HEK293T (cell line): ENCODE data around the gene PRPF39.

Source experiments
- CTCF ChIA-PET: fragments of 350-600 bp; formaldehyde crosslinking; extraction: SDS; loops from one replicate; lab custom pipeline; 2021; ENCODE audit warnings: antibody characterized with exemption, inconsistent platforms; lab: Yijun Ruan, JAX
- POLR2A ChIA-PET: fragments of 350-600 bp; formaldehyde crosslinking; extraction: SDS; loops from one replicate; lab custom pipeline; 2020; ENCODE audit warnings: antibody characterized with exemption, inconsistent platforms; lab: Yijun Ruan, JAX
- DNase-seq: peaks from one replicate; pipeline ENCODE4 v3.0.0; 2012; ENCODE audit warnings: mixed read lengths; ENCODE audit errors: extremely low spot score
- ARNT ChIP-seq: fragments of 450-650 bp; IDR thresholded peaks from 2 replicates; pipeline ENCODE4 v1.6.1; 2017; ENCODE audit warnings: mild to moderate bottlenecking
- BHLHE40 ChIP-seq: fragments of 450-650 bp; IDR thresholded peaks from 2 replicates; pipeline ENCODE4 v1.6.1; 2016; ENCODE audit warnings: mild to moderate bottlenecking, moderate library complexity, borderline replicate concordance
- CTBP1 ChIP-seq: fragments of 450-650 bp; IDR thresholded peaks from 2 replicates; pipeline ENCODE4 v1.6.1; 2016; ENCODE audit warnings: borderline replicate concordance
- ELF4 ChIP-seq: fragments of 450-650 bp; IDR thresholded peaks from 2 replicates; pipeline ENCODE4 v1.6.1; 2017; ENCODE audit warnings: antibody characterized with exemption
- FOXA1 ChIP-seq: fragments of 450-650 bp; IDR thresholded peaks from 2 replicates; pipeline ENCODE4 v1.6.1; 2016; ENCODE audit warnings: mild to moderate bottlenecking
- FOXK2 ChIP-seq: fragments of 450-650 bp; IDR thresholded peaks from 2 replicates; pipeline ENCODE4 v1.6.1; 2016; ENCODE audit warnings: mild to moderate bottlenecking
- FOXM1 ChIP-seq: fragments of 450-650 bp; IDR thresholded peaks from 2 replicates; pipeline ENCODE4 v1.6.1; 2017; ENCODE audit warnings: mild to moderate bottlenecking, borderline replicate concordance
- HDGF ChIP-seq: fragments of 450-650 bp; IDR thresholded peaks from 2 replicates; pipeline ENCODE4 v1.6.1; 2017; ENCODE audit warnings: antibody characterized with exemption, borderline replicate concordance
- L3MBTL2 ChIP-seq: fragments of 450-650 bp; conservative IDR thresholded peaks from 2 replicates; pipeline ENCODE4 v1.6.1; 2016; ENCODE audit warnings: mild to moderate bottlenecking
- LEF1 ChIP-seq: fragments of 450-650 bp; IDR thresholded peaks from 2 replicates; pipeline ENCODE4 v1.6.1; 2017; ENCODE audit warnings: mild to moderate bottlenecking, borderline replicate concordance
- NFRKB ChIP-seq: fragments of 450-650 bp; IDR thresholded peaks from 2 replicates; pipeline ENCODE4 v1.6.1; 2016; ENCODE audit warnings: mild to moderate bottlenecking, moderate library complexity
- SP1 ChIP-seq: fragments of 450-650 bp; IDR thresholded peaks from 2 replicates; pipeline ENCODE4 v1.6.1; 2017
- SUZ12 ChIP-seq: fragments of 450-650 bp; IDR thresholded peaks from 2 replicates; pipeline ENCODE4 v1.6.1; 2016; ENCODE audit warnings: mild to moderate bottlenecking
- TARDBP ChIP-seq: fragments of 450-650 bp; IDR thresholded peaks from 2 replicates; pipeline ENCODE4 v1.6.1; 2016
- ZNF384 ChIP-seq: fragments of 450-650 bp; IDR thresholded peaks from 2 replicates; pipeline ENCODE4 v1.6.1; 2016
- TF ChIP-seq, protein P1 (sequence below): fragments of 450-650 bp; IDR thresholded peaks from 2 replicates; pipeline ENCODE4 v1.6.1; 2016

Gene PRPF39

DNA sequence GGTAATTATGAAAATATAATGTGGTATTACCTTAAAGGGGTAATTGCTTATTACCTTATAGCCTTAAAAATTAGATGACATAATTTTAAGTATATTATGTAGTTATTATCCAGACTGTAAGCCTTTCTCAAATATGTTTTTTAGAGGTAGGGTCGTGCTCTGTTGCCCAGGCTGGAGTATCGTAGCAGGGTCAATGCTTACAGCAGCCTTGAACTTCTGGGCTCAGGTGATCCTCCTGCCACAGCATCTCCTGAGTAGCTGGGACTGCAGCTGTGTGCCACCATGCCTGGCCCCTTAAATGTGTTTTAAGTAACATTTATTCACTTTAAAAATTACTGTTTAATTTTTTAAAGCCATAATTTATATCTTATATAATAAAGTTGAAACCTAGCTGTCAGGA lies 10.4 kb downstream of the PRPF39 start:
- POLR2A ChIA-PET: interaction anchor here (0.9 to 1.6 kb wide), 2 partner anchors 10 to 132 kb away, joined by 5 to 6 read pairs; partner anchors contain the start of genes KLHL28 and TOGARAM1
- TF ChIP-seq CTBP1: no peak
- TF ChIP-seq ZNF384: no peak
- TF ChIP-seq, protein P1, sequence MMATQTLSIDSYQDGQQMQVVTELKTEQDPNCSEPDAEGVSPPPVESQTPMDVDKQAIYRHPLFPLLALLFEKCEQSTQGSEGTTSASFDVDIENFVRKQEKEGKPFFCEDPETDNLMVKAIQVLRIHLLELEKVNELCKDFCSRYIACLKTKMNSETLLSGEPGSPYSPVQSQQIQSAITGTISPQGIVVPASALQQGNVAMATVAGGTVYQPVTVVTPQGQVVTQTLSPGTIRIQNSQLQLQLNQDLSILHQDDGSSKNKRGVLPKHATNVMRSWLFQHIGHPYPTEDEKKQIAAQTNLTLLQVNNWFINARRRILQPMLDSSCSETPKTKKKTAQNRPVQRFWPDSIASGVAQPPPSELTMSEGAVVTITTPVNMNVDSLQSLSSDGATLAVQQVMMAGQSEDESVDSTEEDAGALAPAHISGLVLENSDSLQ: no peak
- no peak for TF ChIP-seq FOXM1
- no peak for TF ChIP-seq SUZ12
- no peak for TF ChIP-seq SP1
- no peak for TF ChIP-seq HDGF
- TF ChIP-seq ELF4: no peak
- no peak for TF ChIP-seq L3MBTL2
- TF ChIP-seq FOXK2: no peak
- no peak for TF ChIP-seq FOXA1
- no peak for TF ChIP-seq TARDBP
- no peak for TF ChIP-seq LEF1
- no peak for TF ChIP-seq NFRKB
- TF ChIP-seq BHLHE40: no peak
- no peak for TF ChIP-seq ARNT
- CTCF ChIA-PET: interaction anchor here (0.6 kb wide), 1 partner anchor 12 kb away, joined by 3 read pairs; no protein-coding TSS in a partner anchor
- no peak for DNase-seq

DNA sequence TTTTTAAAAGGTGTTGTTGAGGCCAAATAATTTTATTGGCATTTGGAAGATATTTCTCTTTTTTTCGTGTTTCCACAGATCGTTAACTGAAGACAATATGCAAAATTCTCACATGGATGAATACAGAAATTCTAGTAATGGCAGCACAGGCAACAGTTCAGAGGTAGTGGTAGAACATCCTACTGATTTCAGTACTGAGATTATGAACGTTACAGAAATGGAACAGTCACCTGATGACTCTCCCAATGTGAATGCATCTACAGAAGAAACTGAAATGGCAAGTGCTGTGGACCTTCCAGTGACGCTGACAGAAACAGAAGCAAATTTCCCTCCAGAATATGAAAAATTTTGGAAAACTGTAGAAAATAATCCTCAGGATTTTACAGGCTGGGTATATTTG lies 11.2 kb downstream of the PRPF39 start:
- TF ChIP-seq ARNT: no peak
- TF ChIP-seq SUZ12: no peak
- TF ChIP-seq ZNF384: no peak
- TF ChIP-seq L3MBTL2: no peak
- no peak for TF ChIP-seq CTBP1
- no peak for TF ChIP-seq FOXA1
- TF ChIP-seq TARDBP: no peak
- TF ChIP-seq, protein P1: no peak
- TF ChIP-seq SP1: no peak
- no peak for TF ChIP-seq FOXM1
- no peak for TF ChIP-seq BHLHE40
- no peak for TF ChIP-seq NFRKB
- TF ChIP-seq FOXK2: no peak
- TF ChIP-seq HDGF: no peak
- no peak for TF ChIP-seq LEF1
- ChIA-PET CTCF (no interaction called here), POLR2A (no interaction called here)
- no peak for DNase-seq

GRCh38 chr14:45096218-45096617 lies 12.3 kb downstream of the PRPF39 start:
- TF ChIP-seq SP1 (no peak), NFRKB (no peak), ZNF384 (no peak), ELF4 (no peak), LEF1 (no peak), SUZ12 (no peak), CTBP1 (no peak), BHLHE40 (no peak), FOXK2 (no peak), ARNT (no peak), HDGF (no peak), L3MBTL2 (no peak)
- TF ChIP-seq, protein P1: no peak
- no peak for DNase-seq
- ChIA-PET CTCF (no interaction called here), POLR2A (no interaction called here)

DNA sequence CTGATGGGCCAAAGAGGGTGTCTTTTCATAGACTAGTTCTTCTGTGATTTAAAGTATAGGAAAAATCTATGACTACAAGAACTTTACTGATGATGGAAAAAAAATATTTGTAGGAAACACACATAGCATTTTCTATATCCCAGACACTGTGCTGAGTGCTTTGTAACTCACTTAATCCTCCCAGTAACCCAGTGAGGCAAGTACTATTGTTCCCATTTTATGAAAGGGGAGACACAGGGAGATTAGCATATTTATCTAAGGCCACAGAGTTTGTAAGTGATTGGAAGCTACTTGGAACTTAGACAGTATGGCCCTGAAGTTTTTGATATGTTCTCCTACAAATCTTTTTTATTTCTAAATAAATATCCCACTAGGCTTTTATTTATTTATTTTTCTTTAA lies 19.9 kb downstream of the PRPF39 start:
- CTCF ChIA-PET: no interaction called here
- POLR2A ChIA-PET: no interaction called here
- TF ChIP-seq LEF1: no peak
- no peak for TF ChIP-seq HDGF
- TF ChIP-seq TARDBP: no peak
- no peak for TF ChIP-seq SP1
- TF ChIP-seq CTBP1: no peak
- TF ChIP-seq ZNF384: no peak
- DNase-seq: no peak

GRCh38 chr14:45104561-45104960 lies 20.6 kb downstream of the PRPF39 start:
- TF ChIP-seq ZNF384 (no peak), TARDBP (no peak), SP1 (no peak), CTBP1 (no peak), ARNT (no peak), HDGF (no peak)
- ChIA-PET CTCF (no interaction called here), POLR2A (no interaction called here)
- DNase-seq: no peak

DNA sequence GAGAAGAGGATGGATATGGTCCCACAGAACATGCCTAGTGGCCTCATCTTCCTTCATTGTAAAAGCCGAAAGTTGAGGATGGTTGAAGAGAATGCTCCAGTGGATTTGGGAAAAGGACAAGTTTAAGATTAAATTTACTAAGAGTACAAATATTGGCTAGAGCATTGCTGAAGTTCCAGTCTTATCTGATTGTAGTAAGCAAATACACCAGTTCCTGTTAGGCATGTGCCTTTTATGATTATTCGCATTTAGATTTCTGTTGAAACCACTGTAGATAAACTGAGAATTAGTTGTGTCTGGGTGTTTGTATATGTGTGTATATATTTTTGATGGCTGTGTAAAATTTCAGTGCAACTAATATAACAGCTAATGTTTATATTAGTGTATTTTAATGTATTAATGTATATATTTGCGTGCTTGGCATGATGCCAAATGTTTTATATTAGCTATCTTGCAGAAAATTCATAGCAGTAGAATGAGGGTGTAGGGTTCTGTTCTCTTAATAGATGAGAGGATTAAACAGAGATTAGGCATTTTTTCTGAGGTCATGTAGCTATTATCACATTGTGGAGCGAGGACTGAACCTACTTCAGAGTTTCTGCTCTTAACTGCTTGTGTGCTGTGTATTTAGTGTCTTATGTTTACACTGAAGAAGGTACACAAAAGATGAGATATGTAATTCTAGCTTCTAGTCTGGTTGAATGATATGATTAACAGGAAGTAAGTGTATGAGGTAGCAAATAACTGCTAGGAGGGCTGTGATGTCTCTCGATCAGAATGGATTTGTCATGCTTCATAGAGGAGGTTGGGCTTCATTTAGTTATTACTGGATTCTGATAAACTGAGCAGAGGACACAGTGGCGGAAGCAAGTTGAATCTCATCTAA lies 29.2 kb downstream of the PRPF39 start:
- CTCF ChIA-PET: no interaction called here
- no peak for DNase-seq
- TF ChIP-seq FOXM1 (no peak), ELF4 (no peak), FOXA1 (no peak), SP1 (no peak), HDGF (no peak), ARNT (no peak), LEF1 (no peak), BHLHE40 (no peak), TARDBP (no peak), NFRKB (no peak), SUZ12 (no peak), ZNF384 (no peak), FOXK2 (no peak), L3MBTL2 (no peak), CTBP1 (no peak)
- TF ChIP-seq, protein P1: no peak
- POLR2A ChIA-PET: interaction anchor here (3.3 kb wide), 1 partner anchor 21 kb away, joined by 11 read pairs; the partner anchor contains the start of gene FKBP3
